CD4-positive, alpha-beta T cell (primary cell): ENCODE results near the gene CHPF2. TPM values are rescaled to one million over a fixed set of nuclear protein-coding genes. Genes with fewer than 3 reads are reported as not detected.

ENCODE experiments used
- ATAC-seq: fragments of 200-7000 bp; cut with Tn5 transposase; one replicate; pipeline ENCODE4 v1.10.0; 2022; ENCODE audit warnings: mild to moderate bottlenecking; ENCODE audit not compliant: poor library complexity
- CTCF ChIA-PET: fragments of 350-600 bp; sonication (Branson Sonifier 250); formaldehyde crosslinking; loops from one replicate; lab custom pipeline; 2021; ENCODE audit warnings: antibody characterized with exemption, inconsistent platforms; lab: Charles Lee
- POLR2A ChIA-PET: fragments of 350-600 bp; sonication (Branson Sonifier 250); formaldehyde crosslinking; loops from one replicate; lab custom pipeline; 2021; ENCODE audit warnings: antibody characterized with exemption, inconsistent platforms; lab: Charles Lee
- DNase-seq, 14 experiments: peaks; one replicate each; pipeline ENCODE4 v3.0.0-alpha.2; 2013 to 2020; ENCODE audit warnings: mixed read lengths in 2 of 14
- H3K27ac ChIP-seq, 2 donors: one replicate each; pipeline versions ENCODE4 v1.5.1 to v1.7.0; 2013; ENCODE audit warnings: low read length in 2 of 2, low read depth in 1 of 2, mild to moderate bottlenecking in 1 of 2
- H3K27me3 ChIP-seq, 2 experiments: 1 replicate in 1 of 2; 2 replicates in 1 of 2; pipeline versions ENCODE4 v1.6.1 to v1.7.0; 2013; ENCODE audit warnings: low read length in 2 of 2, control low read depth in 1 of 2, mild to moderate bottlenecking in 1 of 2, moderate library complexity in 1 of 2; ENCODE audit not compliant: insufficient read depth in 2 of 2, control insufficient read depth in 1 of 2
- H3K36me3 ChIP-seq: one replicate; pipeline ENCODE4 v1.6.1; 2013; ENCODE audit warnings: low read length, control low read depth; ENCODE audit not compliant: insufficient read depth
- H3K4me1 ChIP-seq: one replicate; pipeline ENCODE4 v1.6.1; 2013; ENCODE audit warnings: low read length, control low read depth; ENCODE audit not compliant: insufficient read depth
- H3K4me3 ChIP-seq: one replicate; pipeline ENCODE4 v1.5.1; 2013; ENCODE audit warnings: mild to moderate bottlenecking, low read length, moderate library complexity
- H3K9me3 ChIP-seq, 2 experiments: 1 replicate in 1 of 2; 2 replicates in 1 of 2; pipeline versions ENCODE4 v1.6.1 to v1.7.0; 2013; ENCODE audit warnings: low read length in 2 of 2, mild to moderate bottlenecking in 2 of 2, control low read depth in 1 of 2, moderate library complexity in 1 of 2; ENCODE audit not compliant: control insufficient read depth in 1 of 2, insufficient read depth in 1 of 2
- H3K27ac Mint-ChIP-seq: one replicate; pipeline ENCODE4 v1.8.0; 2020; ENCODE audit warnings: mixed read lengths
- H3K27me3 Mint-ChIP-seq: one replicate; pipeline ENCODE4 v1.8.0; 2021; ENCODE audit warnings: mixed read lengths
- H3K36me3 Mint-ChIP-seq: one replicate; pipeline ENCODE4 v1.8.0; 2021; ENCODE audit warnings: low read depth, mixed read lengths
- H3K4me1 Mint-ChIP-seq: one replicate; pipeline ENCODE4 v1.8.0; 2021; ENCODE audit warnings: low read depth, mixed read lengths
- H3K4me3 Mint-ChIP-seq: one replicate; pipeline ENCODE4 v1.8.0; 2020; ENCODE audit warnings: mild to moderate bottlenecking, mixed read lengths
- H3K9me3 Mint-ChIP-seq: one replicate; pipeline ENCODE4 v1.8.0; 2020; ENCODE audit warnings: mixed read lengths
- intact Hi-C, 2 experiments: fragments of 100-400 bp; cut with DNase I in 1 of 2; cut with micrococcal nuclease in 1 of 2; formaldehyde crosslinking; loops; one replicate each; pipeline versions ENCODE4 v1.15.1 to v1.9.0; 2023 to 2025; cut with DNase I, micrococcal nuclease
- total RNA-seq, 174 experiments: library from RNA in 2 of 174; stranded (reverse) in 2 of 174; gene quantifications; one replicate each; pipeline ENCODE4 v1.2.3 and lab custom pipeline; 2021 to 2026
- TF ChIP-seq, protein P1 (sequence below): fragments of 200-600 bp; IDR thresholded peaks from one replicate; pipeline ENCODE4 v1.8.0; 2022; ENCODE audit warnings: antibody characterized with exemption, mild to moderate bottlenecking

The CHPF2 gene
- total RNA-seq, 2 experiments from 2014 or later: 29.6 to 30.5 TPM

DNA sequence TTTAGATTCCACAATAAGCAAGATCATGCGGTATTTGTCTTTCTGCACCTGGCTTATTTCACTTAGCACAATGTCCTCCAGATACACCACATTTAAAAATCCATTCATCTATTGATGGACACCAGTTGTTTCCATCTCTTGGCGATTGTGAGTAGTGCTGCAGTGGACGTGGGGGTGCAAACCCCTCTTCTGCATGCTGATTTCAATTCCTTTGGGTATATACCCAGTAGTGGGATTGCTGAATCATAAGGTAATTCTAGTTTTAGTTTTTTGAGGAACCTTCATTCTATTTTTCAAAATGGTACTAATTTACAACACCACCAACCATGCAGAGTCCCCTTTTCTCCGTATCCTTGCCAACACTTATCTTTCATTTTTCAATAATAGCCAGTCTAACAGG, 43.2 kb upstream of the CHPF2 start:
- H3K9me3 Mint-ChIP-seq: no peaks in the 10 kb centered on the region

GRCh38 chr7:151191544-151191943, 40.7 kb upstream of the CHPF2 start:
- Histone ChIP-seq H3K27me3 (peaks cover 0 to 4% of the 10 kb centered on the region in 2 experiments), H3K27ac (no peak overlapping the region), H3K4me3 (no peak overlapping the region), H3K4me1 (peaks cover 24% of the 10 kb centered on the region), H3K9me3 (no peaks in the 10 kb centered on the region), H3K36me3 (no peaks in the 10 kb centered on the region)
- ATAC-seq: no peak
- CTCF ChIA-PET: no interaction called here
- DNase-seq: no peak
- peaks cover 5% of the 10 kb centered on the region for H3K4me1 Mint-ChIP-seq
- intact Hi-C loops: no loop called here
- TF ChIP-seq, protein P1, sequence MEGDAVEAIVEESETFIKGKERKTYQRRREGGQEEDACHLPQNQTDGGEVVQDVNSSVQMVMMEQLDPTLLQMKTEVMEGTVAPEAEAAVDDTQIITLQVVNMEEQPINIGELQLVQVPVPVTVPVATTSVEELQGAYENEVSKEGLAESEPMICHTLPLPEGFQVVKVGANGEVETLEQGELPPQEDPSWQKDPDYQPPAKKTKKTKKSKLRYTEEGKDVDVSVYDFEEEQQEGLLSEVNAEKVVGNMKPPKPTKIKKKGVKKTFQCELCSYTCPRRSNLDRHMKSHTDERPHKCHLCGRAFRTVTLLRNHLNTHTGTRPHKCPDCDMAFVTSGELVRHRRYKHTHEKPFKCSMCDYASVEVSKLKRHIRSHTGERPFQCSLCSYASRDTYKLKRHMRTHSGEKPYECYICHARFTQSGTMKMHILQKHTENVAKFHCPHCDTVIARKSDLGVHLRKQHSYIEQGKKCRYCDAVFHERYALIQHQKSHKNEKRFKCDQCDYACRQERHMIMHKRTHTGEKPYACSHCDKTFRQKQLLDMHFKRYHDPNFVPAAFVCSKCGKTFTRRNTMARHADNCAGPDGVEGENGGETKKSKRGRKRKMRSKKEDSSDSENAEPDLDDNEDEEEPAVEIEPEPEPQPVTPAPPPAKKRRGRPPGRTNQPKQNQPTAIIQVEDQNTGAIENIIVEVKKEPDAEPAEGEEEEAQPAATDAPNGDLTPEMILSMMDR: no peak
- H3K27ac Mint-ChIP-seq: no peak overlapping the region
- H3K4me3 Mint-ChIP-seq: no peak overlapping the region
- H3K27me3 Mint-ChIP-seq: peaks cover 11% of the 10 kb centered on the region
- POLR2A ChIA-PET: no interaction called here
- no peaks in the 10 kb centered on the region for H3K36me3 Mint-ChIP-seq
- H3K9me3 Mint-ChIP-seq: no peaks in the 10 kb centered on the region

More for the DNA sequence above, 43.2 kb upstream of the CHPF2 start:
- DNase-seq (no peak), ATAC-seq (no peak)
- H3K27me3 ChIP-seq: peaks cover 0 to 2% of the 10 kb centered on the region in 2 experiments
- H3K4me1 Mint-ChIP-seq: no peaks in the 10 kb centered on the region
- no peaks in the 10 kb centered on the region for H3K36me3 Mint-ChIP-seq
- H3K4me1 ChIP-seq: peaks cover 4% of the 10 kb centered on the region
- H3K9me3 ChIP-seq: no peaks in the 10 kb centered on the region
- intact Hi-C loops: no loop called here
- TF ChIP-seq, protein P1: no peak
- H3K27ac Mint-ChIP-seq: no peak overlapping the region
- H3K27ac ChIP-seq: no peak overlapping the region
- no peaks in the 10 kb centered on the region for H3K27me3 Mint-ChIP-seq
- ChIA-PET POLR2A (no interaction called here), CTCF (no interaction called here)
- H3K36me3 ChIP-seq: no peaks in the 10 kb centered on the region
- H3K4me3 ChIP-seq: no peak overlapping the region
- H3K4me3 Mint-ChIP-seq: no peak overlapping the region

- H3K27ac ChIP-seq: no peak overlapping the region
- no peaks in the 10 kb centered on the region for H3K36me3 ChIP-seq
- Mint-ChIP-seq H3K36me3 (no peaks in the 10 kb centered on the region), H3K27me3 (peaks cover 11% of the 10 kb centered on the region), H3K4me1 (peaks cover 5% of the 10 kb centered on the region), H3K9me3 (no peaks in the 10 kb centered on the region), H3K4me3 (no peak overlapping the region), H3K27ac (no peak overlapping the region)
- intact Hi-C loops: no loop called here
- no peak for DNase-seq
- CTCF ChIA-PET: no interaction called here
- H3K9me3 ChIP-seq: no peaks in the 10 kb centered on the region
- no peak for ATAC-seq
- POLR2A ChIA-PET: no interaction called here
- H3K27me3 ChIP-seq: peaks cover 0 to 4% of the 10 kb centered on the region in 2 experiments
- TF ChIP-seq, protein P1: no peak
- peaks cover 24% of the 10 kb centered on the region for H3K4me1 ChIP-seq
- H3K4me3 ChIP-seq: no peak overlapping the region
Observed at GRCh38 chr7:151192002-151192539, 40.2 kb upstream of the CHPF2 start.
